Esophagus squamous epithelium (tissue), 4 donors: ENCODE data around the gene TRABD2A.

ENCODE experiments used
- POLR2A ChIP-seq, 4 donors: fragments of 450-650 bp; IDR thresholded peaks; one replicate each; pipeline ENCODE4 v1.6.1; 2017; ENCODE audit warnings: antibody characterized with exemption in 4 of 4, mild to moderate bottlenecking in 4 of 4, moderate library complexity in 3 of 4
- TF ChIP-seq, protein P1 (sequence below), 6 experiments: fragments of 450-650 bp in 4 of 6; fragments of 200-600 bp in 2 of 6; sonication (generic) in 2 of 6; IDR thresholded peaks; one replicate each; pipeline ENCODE4 v1.5.1; 2016 to 2019; ENCODE audit warnings: antibody characterized with exemption in 6 of 6, mild to moderate bottlenecking in 4 of 6, moderate library complexity in 4 of 6

DNA sequence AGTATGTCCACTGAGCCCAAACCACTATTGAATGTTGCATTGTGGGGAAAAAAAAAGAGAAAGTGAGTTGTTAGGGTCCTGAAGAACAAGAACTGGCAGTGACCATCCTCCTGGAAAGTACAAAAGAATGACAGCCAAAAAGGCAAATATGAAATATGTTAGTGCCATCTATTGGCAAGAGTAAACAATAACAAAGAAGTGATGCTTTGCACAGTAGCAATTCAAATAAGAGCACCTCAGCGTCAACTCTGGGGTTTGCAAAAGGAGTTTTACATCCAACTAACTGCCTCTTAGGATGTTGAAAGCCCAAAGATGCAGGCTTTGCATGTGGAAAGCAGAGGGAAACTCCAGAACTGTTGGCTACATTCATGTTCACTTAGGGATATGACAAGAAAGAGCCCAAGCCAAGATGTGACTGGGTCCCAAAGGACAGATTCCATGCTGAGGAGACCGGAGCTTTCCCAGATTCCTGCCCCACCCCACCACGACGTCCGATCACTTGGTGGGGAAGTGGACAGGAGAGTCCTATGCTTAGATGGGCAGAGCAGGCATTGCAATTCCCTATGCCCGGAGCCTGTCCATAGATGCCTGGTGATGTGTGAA, 15.6 kb downstream of the TRABD2A start:
- TF ChIP-seq, protein P1, sequence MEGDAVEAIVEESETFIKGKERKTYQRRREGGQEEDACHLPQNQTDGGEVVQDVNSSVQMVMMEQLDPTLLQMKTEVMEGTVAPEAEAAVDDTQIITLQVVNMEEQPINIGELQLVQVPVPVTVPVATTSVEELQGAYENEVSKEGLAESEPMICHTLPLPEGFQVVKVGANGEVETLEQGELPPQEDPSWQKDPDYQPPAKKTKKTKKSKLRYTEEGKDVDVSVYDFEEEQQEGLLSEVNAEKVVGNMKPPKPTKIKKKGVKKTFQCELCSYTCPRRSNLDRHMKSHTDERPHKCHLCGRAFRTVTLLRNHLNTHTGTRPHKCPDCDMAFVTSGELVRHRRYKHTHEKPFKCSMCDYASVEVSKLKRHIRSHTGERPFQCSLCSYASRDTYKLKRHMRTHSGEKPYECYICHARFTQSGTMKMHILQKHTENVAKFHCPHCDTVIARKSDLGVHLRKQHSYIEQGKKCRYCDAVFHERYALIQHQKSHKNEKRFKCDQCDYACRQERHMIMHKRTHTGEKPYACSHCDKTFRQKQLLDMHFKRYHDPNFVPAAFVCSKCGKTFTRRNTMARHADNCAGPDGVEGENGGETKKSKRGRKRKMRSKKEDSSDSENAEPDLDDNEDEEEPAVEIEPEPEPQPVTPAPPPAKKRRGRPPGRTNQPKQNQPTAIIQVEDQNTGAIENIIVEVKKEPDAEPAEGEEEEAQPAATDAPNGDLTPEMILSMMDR (IDR thresholded peaks at IDR 0.05), result peak in 3 of 6 experiments; percentile 13 to 35 (median 33)
- TF ChIP-seq POLR2A (IDR thresholded peaks at IDR 0.05), result no peak
